ENCODE data around the gene NDUFA7. TPM values are rescaled to one million over a fixed set of nuclear protein-coding genes. Genes with fewer than 3 reads are reported as not detected.
"Not testable (repeated sequence)": the region's sequence is repeated elsewhere in the genome, so short reads cannot be mapped to it uniquely, and the experiment has no call there.

NDUFA7 gene
- total RNA-seq, 2 donors from 2014 or later: 42.6 to 51.3 TPM

- peaks cover 12% of the 10 kb centered on the region for H3K27me3 Mint-ChIP-seq
- H3K4me3 Mint-ChIP-seq: no peak overlapping the region
- peaks cover 6% of the 10 kb centered on the region for H3K4me1 Mint-ChIP-seq
- H3K36me3 Mint-ChIP-seq (ENCODE audit: low read depth): no peaks in the 10 kb centered on the region
- no peak for ATAC-seq (replicated peaks)
- no peak overlapping the region for H3K27ac Mint-ChIP-seq
- H3K9me3 Mint-ChIP-seq: no peaks in the 10 kb centered on the region
Measured at GRCh38 chr19:8333767-8334457, 12.7 kb upstream of the NDUFA7 start.

GRCh38 chr19:8332976-8333766 is 12.0 kb upstream of the NDUFA7 start:
- H3K36me3 Mint-ChIP-seq (ENCODE audit: low read depth): no peaks in the 10 kb centered on the region
- no peak overlapping the region for H3K4me3 Mint-ChIP-seq
- H3K4me1 Mint-ChIP-seq: peaks cover 6% of the 10 kb centered on the region
- H3K27ac Mint-ChIP-seq: no peak overlapping the region
- peaks cover 10% of the 10 kb centered on the region for H3K27me3 Mint-ChIP-seq
- H3K9me3 Mint-ChIP-seq: no peaks in the 10 kb centered on the region
- no peak for ATAC-seq (replicated peaks)

GRCh38 chr19:8331263-8331845 is 10.2 kb upstream of the NDUFA7 start:
- no peak for ATAC-seq (replicated peaks)
- no peaks in the 10 kb centered on the region for H3K9me3 Mint-ChIP-seq
- H3K4me3 Mint-ChIP-seq: no peak overlapping the region
- peaks cover 4% of the 10 kb centered on the region for H3K27me3 Mint-ChIP-seq
- no peaks in the 10 kb centered on the region for H3K36me3 Mint-ChIP-seq (ENCODE audit: low read depth)
- H3K27ac Mint-ChIP-seq: no peak overlapping the region
- H3K4me1 Mint-ChIP-seq: peaks cover 6% of the 10 kb centered on the region

DNA sequence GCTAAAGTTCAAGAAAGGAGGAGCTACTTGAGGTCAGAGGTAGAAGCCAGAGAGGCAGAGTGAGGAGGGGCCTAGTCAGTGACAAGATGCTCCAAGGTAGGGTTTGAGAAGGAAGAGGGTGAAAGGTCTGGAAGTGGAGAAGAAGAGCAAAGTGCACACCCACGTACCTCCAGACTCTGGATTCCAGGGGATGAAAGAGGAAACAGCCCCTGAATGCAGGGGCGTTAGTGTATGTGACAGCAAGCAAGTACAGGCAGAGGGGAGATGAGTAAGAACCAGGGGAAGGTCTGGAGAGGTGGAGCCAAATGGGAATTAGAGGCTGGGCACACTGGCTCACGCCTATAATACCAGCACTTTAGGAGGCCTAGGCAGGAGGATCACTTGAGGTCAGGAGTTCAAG is 8.8 kb upstream of the NDUFA7 start:
- no peaks in the 10 kb centered on the region for H3K36me3 Mint-ChIP-seq (ENCODE audit: low read depth)
- H3K27ac Mint-ChIP-seq: peak overlapping the region; percentile 32
- no peaks in the 10 kb centered on the region for H3K9me3 Mint-ChIP-seq
- H3K27me3 Mint-ChIP-seq: no peaks in the 10 kb centered on the region
- peaks cover 6% of the 10 kb centered on the region for H3K4me1 Mint-ChIP-seq
- no peak overlapping the region for H3K4me3 Mint-ChIP-seq
- ATAC-seq (replicated peaks): no peak

- Mint-ChIP-seq H3K9me3 (no peaks in the 10 kb centered on the region), H3K4me1 (peaks cover 6% of the 10 kb centered on the region), H3K36me3 (ENCODE audit: low read depth) (peaks cover 38% of the 10 kb centered on the region)
Measured at GRCh38 chr19:8325454-8325853, 4.3 kb upstream of the NDUFA7 start.

DNA sequence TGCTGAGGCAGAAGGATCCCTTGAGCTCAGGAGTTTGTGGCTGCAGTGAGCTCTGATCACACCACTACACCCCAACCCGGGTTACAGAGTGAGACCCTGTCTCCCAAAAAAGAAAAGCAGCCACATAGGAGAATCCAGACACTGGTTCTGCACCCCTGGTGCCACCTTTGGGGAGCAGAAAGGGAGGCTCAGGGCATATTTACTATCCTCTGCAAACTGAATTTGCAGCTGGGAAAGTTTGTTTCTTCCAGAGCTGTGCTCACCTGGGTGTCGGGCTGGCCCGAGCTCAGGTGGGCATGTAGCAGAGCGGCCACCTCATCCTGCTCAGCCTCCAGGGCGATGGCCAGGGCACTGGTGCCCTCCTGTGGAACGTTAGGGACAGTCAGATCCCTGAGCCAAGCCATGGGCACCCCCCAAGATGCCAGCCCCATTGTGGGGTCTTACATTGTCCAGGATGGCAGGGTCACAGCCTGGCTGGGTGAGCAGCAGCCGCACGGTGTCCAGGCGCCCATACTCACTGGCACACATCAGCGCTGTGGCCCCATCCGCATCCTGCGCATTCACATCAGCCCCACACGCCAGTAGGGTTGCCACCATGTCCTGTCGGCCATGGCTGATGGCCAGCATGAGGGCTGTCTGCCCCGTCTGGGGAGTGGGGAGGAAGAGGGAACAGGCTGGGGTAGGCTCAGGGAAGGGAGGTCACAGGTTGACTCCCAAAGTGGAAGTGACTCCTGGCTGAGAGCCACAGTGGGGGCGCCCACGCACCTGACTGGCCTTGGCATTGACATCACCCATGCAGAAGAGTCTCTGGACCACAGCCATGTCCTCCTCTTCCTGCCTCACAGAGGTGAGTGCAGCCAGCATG is 3.2 kb upstream of the NDUFA7 start:
- Mint-ChIP-seq H3K36me3 (ENCODE audit: low read depth) (peaks cover 48% of the 10 kb centered on the region), H3K27me3 (no peaks in the 10 kb centered on the region), H3K9me3 (no peaks in the 10 kb centered on the region), H3K4me1 (peaks cover 5% of the 10 kb centered on the region), H3K27ac (no peak overlapping the region), H3K4me3 (no peak overlapping the region)
- ATAC-seq (replicated peaks): no peak

More at GRCh38 chr19:8325454-8325853, 4.3 kb upstream of the NDUFA7 start:
- H3K27ac Mint-ChIP-seq: no peak overlapping the region
- H3K4me3 Mint-ChIP-seq: no peak overlapping the region
- ATAC-seq (replicated peaks): no peak
- no peaks in the 10 kb centered on the region for H3K27me3 Mint-ChIP-seq

DNA sequence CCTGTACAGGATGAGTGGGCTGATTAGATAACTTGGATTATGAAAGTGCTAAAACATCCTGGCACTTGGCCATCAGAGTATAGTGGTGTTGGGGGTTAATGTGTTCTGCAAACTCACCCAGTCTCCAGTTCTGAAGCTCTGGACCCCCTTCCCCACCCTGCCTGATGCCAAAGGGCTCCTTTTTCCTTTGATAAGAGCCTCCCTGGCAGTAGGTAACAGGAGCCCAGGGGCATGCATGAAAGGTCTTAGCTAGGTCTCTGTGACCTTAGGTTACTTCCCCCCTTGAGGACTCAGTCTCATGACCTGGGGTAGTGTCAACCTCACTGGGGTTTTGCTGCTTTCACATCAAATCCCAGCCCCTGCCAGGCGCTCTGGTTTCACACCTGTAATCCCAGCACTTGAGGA is 2.6 kb upstream of the NDUFA7 start:
- H3K4me3 Mint-ChIP-seq: peak overlapping the region; percentile 100
- H3K27ac Mint-ChIP-seq: no peak overlapping the region
- peaks cover 49% of the 10 kb centered on the region for H3K36me3 Mint-ChIP-seq (ENCODE audit: low read depth)

GRCh38 chr19:8322638-8322997 is 1.4 kb upstream of the NDUFA7 start:
- Mint-ChIP-seq H3K4me3 (peak overlapping the region; percentile 100), H3K27ac (peak overlapping the region; percentile 100), H3K27me3 (no peaks in the 10 kb centered on the region), H3K4me1 (peaks cover 5% of the 10 kb centered on the region), H3K36me3 (ENCODE audit: low read depth) (peaks cover 50% of the 10 kb centered on the region), H3K9me3 (no peaks in the 10 kb centered on the region)
- ATAC-seq (replicated peaks): no peak

More for the DNA sequence above, 2.6 kb upstream of the NDUFA7 start:
- no peaks in the 10 kb centered on the region for H3K27me3 Mint-ChIP-seq
- no peak for ATAC-seq (replicated peaks)
- no peaks in the 10 kb centered on the region for H3K9me3 Mint-ChIP-seq
- peaks cover 5% of the 10 kb centered on the region for H3K4me1 Mint-ChIP-seq

GRCh38 chr19:8321986-8322637 is 937 bp upstream of the NDUFA7 start:
- no peak for ATAC-seq (replicated peaks)
- Mint-ChIP-seq H3K27me3 (no peaks in the 10 kb centered on the region), H3K36me3 (ENCODE audit: low read depth) (peaks cover 55% of the 10 kb centered on the region), H3K27ac (peak overlapping the region; percentile 100), H3K9me3 (no peaks in the 10 kb centered on the region), H3K4me1 (peaks cover 5% of the 10 kb centered on the region), H3K4me3 (peak overlapping the region; percentile 100)

- peaks cover 5% of the 10 kb centered on the region for H3K4me1 Mint-ChIP-seq
- peak overlapping the region; percentile 100 for H3K27ac Mint-ChIP-seq
- peaks cover 67% of the 10 kb centered on the region for H3K36me3 Mint-ChIP-seq (ENCODE audit: low read depth)
- no peaks in the 10 kb centered on the region for H3K9me3 Mint-ChIP-seq
- peak overlapping the region; percentile 100 for H3K4me3 Mint-ChIP-seq
- H3K27me3 Mint-ChIP-seq: no peaks in the 10 kb centered on the region
- ATAC-seq (replicated peaks): peak; percentile 31
Measured at GRCh38 chr19:8320564-8321066, 560 bp downstream of the NDUFA7 start.

GRCh38 chr19:8319807-8320520 is 1.2 kb downstream of the NDUFA7 start:
- Mint-ChIP-seq H3K27ac (peak overlapping the region; percentile 100), H3K4me1 (peaks cover 5% of the 10 kb centered on the region), H3K27me3 (no peaks in the 10 kb centered on the region), H3K9me3 (no peaks in the 10 kb centered on the region), H3K4me3 (peak overlapping the region; percentile 100), H3K36me3 (ENCODE audit: low read depth) (peaks cover 74% of the 10 kb centered on the region)
- ATAC-seq (replicated peaks): no peak

DNA sequence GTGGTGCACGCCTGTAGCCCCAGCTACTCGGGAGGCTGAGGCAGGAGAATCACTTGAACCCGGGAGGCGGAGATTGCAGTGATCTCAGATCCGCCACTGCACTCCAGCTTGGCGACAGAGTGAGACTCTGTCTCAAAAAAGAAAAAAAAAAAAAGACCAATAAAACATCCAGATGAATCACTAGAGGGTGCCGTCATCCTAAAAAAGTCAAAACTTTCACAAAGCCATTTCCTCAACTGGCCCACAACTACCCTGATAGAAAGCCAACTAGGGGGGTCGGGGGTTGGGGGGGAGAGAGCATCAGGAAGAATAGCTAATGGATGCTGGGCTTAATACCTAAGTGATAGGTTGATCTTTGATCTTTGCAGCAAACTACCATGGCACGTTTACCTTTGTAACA is 2.3 kb downstream of the NDUFA7 start:
- H3K4me3 Mint-ChIP-seq; H3K4me1 Mint-ChIP-seq; H3K27me3 Mint-ChIP-seq; ATAC-seq (replicated peaks); H3K27ac Mint-ChIP-seq; H3K9me3 Mint-ChIP-seq: not testable (repeated sequence)
- peaks cover 80% of the 10 kb centered on the region for H3K36me3 Mint-ChIP-seq (ENCODE audit: low read depth)
